ENCODE results near the gene ARL3. TPM values are rescaled to one million over a fixed set of nuclear protein-coding genes. Genes with fewer than 3 reads are reported as not detected.

The ARL3 gene
- total RNA-seq, 1 donor, result 5.8 TPM

DNA sequence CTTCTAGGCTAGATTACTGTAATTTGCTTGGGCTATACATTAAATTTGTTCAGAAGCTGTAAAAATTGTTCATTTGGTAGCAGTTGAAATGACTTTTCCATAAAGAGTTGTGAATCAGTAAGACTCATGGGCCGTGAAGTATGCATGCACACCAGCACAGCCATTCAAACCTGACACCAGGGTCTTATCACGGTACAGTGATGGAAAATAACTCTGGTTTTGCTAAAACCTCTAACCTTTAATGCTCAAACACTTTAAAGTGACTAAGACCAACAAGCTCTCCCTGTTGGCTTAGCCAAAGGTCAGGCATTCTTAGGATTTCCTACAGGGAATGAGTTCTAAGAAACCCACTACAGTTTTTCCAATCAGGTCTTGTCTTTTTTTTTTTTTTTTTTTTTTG is 11.5 kb downstream of the ARL3 start:
- H3K27me3 ChIP-seq (ENCODE audit: insufficient read depth, low read length), result no peaks in the 10 kb centered on the region
- DNase-seq (ENCODE audit: insufficient read length, low spot score, missing footprints), result no peak
- TF ChIP-seq, protein P1, sequence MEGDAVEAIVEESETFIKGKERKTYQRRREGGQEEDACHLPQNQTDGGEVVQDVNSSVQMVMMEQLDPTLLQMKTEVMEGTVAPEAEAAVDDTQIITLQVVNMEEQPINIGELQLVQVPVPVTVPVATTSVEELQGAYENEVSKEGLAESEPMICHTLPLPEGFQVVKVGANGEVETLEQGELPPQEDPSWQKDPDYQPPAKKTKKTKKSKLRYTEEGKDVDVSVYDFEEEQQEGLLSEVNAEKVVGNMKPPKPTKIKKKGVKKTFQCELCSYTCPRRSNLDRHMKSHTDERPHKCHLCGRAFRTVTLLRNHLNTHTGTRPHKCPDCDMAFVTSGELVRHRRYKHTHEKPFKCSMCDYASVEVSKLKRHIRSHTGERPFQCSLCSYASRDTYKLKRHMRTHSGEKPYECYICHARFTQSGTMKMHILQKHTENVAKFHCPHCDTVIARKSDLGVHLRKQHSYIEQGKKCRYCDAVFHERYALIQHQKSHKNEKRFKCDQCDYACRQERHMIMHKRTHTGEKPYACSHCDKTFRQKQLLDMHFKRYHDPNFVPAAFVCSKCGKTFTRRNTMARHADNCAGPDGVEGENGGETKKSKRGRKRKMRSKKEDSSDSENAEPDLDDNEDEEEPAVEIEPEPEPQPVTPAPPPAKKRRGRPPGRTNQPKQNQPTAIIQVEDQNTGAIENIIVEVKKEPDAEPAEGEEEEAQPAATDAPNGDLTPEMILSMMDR (IDR thresholded peaks at IDR 0.05; ENCODE audit: extremely low read depth, low read depth, low read length), result no peak
- H3K36me3 ChIP-seq (ENCODE audit: insufficient read depth, low read length), result peaks cover 16% of the 10 kb centered on the region
- H3K4me1 ChIP-seq (ENCODE audit: insufficient read depth, low read length), result peaks cover 29% of the 10 kb centered on the region
- no peaks in the 10 kb centered on the region for H4K20me1 ChIP-seq (ENCODE audit: insufficient read depth, low read length)
- H3K27ac ChIP-seq (ENCODE audit: low read depth, low read length), result no peak overlapping the region
- no peak overlapping the region for H3K4me2 ChIP-seq (ENCODE audit: insufficient read depth, low read length)
- H2AFZ ChIP-seq (ENCODE audit: low read length), result no peak overlapping the region
- no peaks in the 10 kb centered on the region for H3K9me3 ChIP-seq (ENCODE audit: low read depth, low read length)
- no peak overlapping the region for H3K4me3 ChIP-seq (ENCODE audit: insufficient read depth, low read length)
- peaks cover 28% of the 10 kb centered on the region for H3K79me2 ChIP-seq (ENCODE audit: insufficient read depth, low read length)

GRCh38 chr10:102701796-102702195 is 12.4 kb downstream of the ARL3 start:
- TF ChIP-seq, protein P1 (IDR thresholded peaks at IDR 0.05; ENCODE audit: extremely low read depth, low read depth, low read length), result no peak
- no peak overlapping the region for H3K4me3 ChIP-seq (ENCODE audit: insufficient read depth, low read length)
- H4K20me1 ChIP-seq (ENCODE audit: insufficient read depth, low read length), result no peaks in the 10 kb centered on the region
- peaks cover 21% of the 10 kb centered on the region for H3K79me2 ChIP-seq (ENCODE audit: insufficient read depth, low read length)
- H3K4me2 ChIP-seq (ENCODE audit: insufficient read depth, low read length), result peak overlapping the region; percentile 61
- no peak for DNase-seq (ENCODE audit: insufficient read length, low spot score, missing footprints)
- no peak overlapping the region for H2AFZ ChIP-seq (ENCODE audit: low read length)
- no peaks in the 10 kb centered on the region for H3K9me3 ChIP-seq (ENCODE audit: low read depth, low read length)
- H3K36me3 ChIP-seq (ENCODE audit: insufficient read depth, low read length), result peaks cover 25% of the 10 kb centered on the region
- H3K4me1 ChIP-seq (ENCODE audit: insufficient read depth, low read length), result peaks cover 29% of the 10 kb centered on the region
- peak overlapping the region; percentile 46 for H3K27ac ChIP-seq (ENCODE audit: low read depth, low read length)
- H3K27me3 ChIP-seq (ENCODE audit: insufficient read depth, low read length), result no peaks in the 10 kb centered on the region

- no peak for DNase-seq (ENCODE audit: insufficient read length, low spot score, missing footprints)
- H3K4me2 ChIP-seq (ENCODE audit: insufficient read depth, low read length), result peak overlapping the region; percentile 61
- peaks cover 29% of the 10 kb centered on the region for H3K4me1 ChIP-seq (ENCODE audit: insufficient read depth, low read length)
These were observed 12.9 kb downstream of the ARL3 start for GRCh38 chr10:102701272-102701671.

GRCh38 chr10:102698894-102699293 is 15.3 kb downstream of the ARL3 start:
- TF ChIP-seq, protein P1 (IDR thresholded peaks at IDR 0.05; ENCODE audit: extremely low read depth, low read depth, low read length), result no peak
- no peak overlapping the region for H2AFZ ChIP-seq (ENCODE audit: low read length)
- H3K9me3 ChIP-seq (ENCODE audit: low read depth, low read length), result no peaks in the 10 kb centered on the region
- no peaks in the 10 kb centered on the region for H4K20me1 ChIP-seq (ENCODE audit: insufficient read depth, low read length)
- no peak overlapping the region for H3K4me2 ChIP-seq (ENCODE audit: insufficient read depth, low read length)
- peaks cover 30% of the 10 kb centered on the region for H3K36me3 ChIP-seq (ENCODE audit: insufficient read depth, low read length)
- H3K79me2 ChIP-seq (ENCODE audit: insufficient read depth, low read length), result peaks cover 5% of the 10 kb centered on the region
- H3K27ac ChIP-seq (ENCODE audit: low read depth, low read length), result no peak overlapping the region
- H3K4me1 ChIP-seq (ENCODE audit: insufficient read depth, low read length), result peaks cover 15% of the 10 kb centered on the region
- H3K27me3 ChIP-seq (ENCODE audit: insufficient read depth, low read length), result no peaks in the 10 kb centered on the region
- no peak for DNase-seq (ENCODE audit: insufficient read length, low spot score, missing footprints)
- no peak overlapping the region for H3K4me3 ChIP-seq (ENCODE audit: insufficient read depth, low read length)

More at GRCh38 chr10:102701272-102701671, 12.9 kb downstream of the ARL3 start:
- Histone ChIP-seq H3K36me3 (ENCODE audit: insufficient read depth, low read length) (peaks cover 28% of the 10 kb centered on the region), H3K9me3 (ENCODE audit: low read depth, low read length) (no peaks in the 10 kb centered on the region), H3K4me3 (ENCODE audit: insufficient read depth, low read length) (no peak overlapping the region), H3K27ac (ENCODE audit: low read depth, low read length) (peak overlapping the region; percentile 46), H3K27me3 (ENCODE audit: insufficient read depth, low read length) (no peaks in the 10 kb centered on the region), H4K20me1 (ENCODE audit: insufficient read depth, low read length) (no peaks in the 10 kb centered on the region), H3K79me2 (ENCODE audit: insufficient read depth, low read length) (peaks cover 16% of the 10 kb centered on the region), H2AFZ (ENCODE audit: low read length) (no peak overlapping the region)
- TF ChIP-seq, protein P1 (IDR thresholded peaks at IDR 0.05; ENCODE audit: extremely low read depth, low read depth, low read length), result no peak

Measured in osteoblast (primary cell).